SU-DHL-6 (cell line): ENCODE data around the gene COL5A1.

Experiments used
- EZH2phosphoT487 ChIP-seq: fragments of 200-600 bp; sonication (generic), shearing (Covaris generic); conservative IDR thresholded peaks from 2 replicates; pipeline ENCODE4 v1.6.1; 2018; ENCODE audit warnings: mild to moderate bottlenecking, antibody characterized with exemption, low read length, moderate library complexity, mixed read lengths
- TF ChIP-seq, protein P1 (sequence below): fragments of 200-600 bp; sonication (generic); IDR thresholded peaks from one replicate; pipeline ENCODE4 v1.5.1; 2017; ENCODE audit warnings: antibody characterized with exemption, mild to moderate bottlenecking, low read length, moderate library complexity; ENCODE audit not compliant: insufficient read depth, poor library complexity, severe bottlenecking

DNA sequence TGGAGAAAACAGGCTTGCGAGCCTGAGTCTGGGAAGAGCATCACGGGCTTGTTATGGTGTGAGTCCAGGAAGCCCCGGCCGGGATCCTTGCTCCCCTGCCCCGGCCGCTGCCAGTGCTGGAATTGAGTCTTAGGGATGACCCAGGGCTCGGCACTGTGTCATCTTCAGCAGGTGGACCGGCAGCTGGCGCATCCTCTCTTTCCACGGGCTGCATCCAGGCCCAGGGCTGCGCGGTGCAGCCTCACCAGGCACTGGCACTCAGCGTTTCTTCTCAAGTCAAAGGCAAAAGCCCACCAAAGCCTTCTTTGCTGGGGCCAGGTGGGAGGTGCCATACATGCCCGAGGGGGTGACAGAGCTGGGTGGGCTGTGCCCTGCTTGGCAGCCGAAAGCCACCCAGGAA lies 46.6 kb downstream of the COL5A1 start:
- TF ChIP-seq EZH2phosphoT487, result no peak
- TF ChIP-seq, protein P1, sequence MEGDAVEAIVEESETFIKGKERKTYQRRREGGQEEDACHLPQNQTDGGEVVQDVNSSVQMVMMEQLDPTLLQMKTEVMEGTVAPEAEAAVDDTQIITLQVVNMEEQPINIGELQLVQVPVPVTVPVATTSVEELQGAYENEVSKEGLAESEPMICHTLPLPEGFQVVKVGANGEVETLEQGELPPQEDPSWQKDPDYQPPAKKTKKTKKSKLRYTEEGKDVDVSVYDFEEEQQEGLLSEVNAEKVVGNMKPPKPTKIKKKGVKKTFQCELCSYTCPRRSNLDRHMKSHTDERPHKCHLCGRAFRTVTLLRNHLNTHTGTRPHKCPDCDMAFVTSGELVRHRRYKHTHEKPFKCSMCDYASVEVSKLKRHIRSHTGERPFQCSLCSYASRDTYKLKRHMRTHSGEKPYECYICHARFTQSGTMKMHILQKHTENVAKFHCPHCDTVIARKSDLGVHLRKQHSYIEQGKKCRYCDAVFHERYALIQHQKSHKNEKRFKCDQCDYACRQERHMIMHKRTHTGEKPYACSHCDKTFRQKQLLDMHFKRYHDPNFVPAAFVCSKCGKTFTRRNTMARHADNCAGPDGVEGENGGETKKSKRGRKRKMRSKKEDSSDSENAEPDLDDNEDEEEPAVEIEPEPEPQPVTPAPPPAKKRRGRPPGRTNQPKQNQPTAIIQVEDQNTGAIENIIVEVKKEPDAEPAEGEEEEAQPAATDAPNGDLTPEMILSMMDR, result no peak
